PFSK-1 (cell line): ENCODE measurements around the gene ZNF366.

Experiments used
- FOXP2 ChIP-seq: optimal IDR thresholded peaks from 2 replicates; pipeline ENCODE3; 2011; ENCODE audit warnings: borderline replicate concordance, control low read depth, inconsistent platforms; ENCODE audit not compliant: insufficient read depth; ENCODE audit errors: extremely low read length, extremely low read depth
- POLR2AphosphoS5 ChIP-seq: IDR thresholded peaks from 2 replicates; pipeline ENCODE4 v1.6.1; 2012; ENCODE audit warnings: low read depth, mild to moderate bottlenecking, control low read depth, low read length, moderate library complexity
- REST ChIP-seq, 2 experiments: IDR thresholded peaks; 2 replicates each; pipeline versions ENCODE4 v1.6.1 to v1.8.0; 2011 to 2012; ENCODE audit warnings: low read depth in 2 of 2, low read length in 2 of 2, control low read depth in 1 of 2, inconsistent platforms in 1 of 2, mild to moderate bottlenecking in 1 of 2, moderate library complexity in 1 of 2; ENCODE audit not compliant: insufficient read depth in 1 of 2
- SIN3A ChIP-seq: IDR thresholded peaks from 2 replicates; pipeline ENCODE4 v1.6.1; 2012; ENCODE audit warnings: mild to moderate bottlenecking, low read length, moderate library complexity, borderline replicate concordance; ENCODE audit not compliant: insufficient read depth
- TAF1 ChIP-seq: IDR thresholded peaks from 2 replicates; pipeline ENCODE4 v1.6.1; 2012; ENCODE audit warnings: low read length, control low read depth, borderline replicate concordance; ENCODE audit not compliant: insufficient read depth

- TF ChIP-seq POLR2AphosphoS5 = no peak
- no peak for TF ChIP-seq REST (IDR thresholded peaks at IDR 0.05; ENCODE audit: insufficient read depth in 1 of 2, low read depth in 2 of 2, low read length in 2 of 2)
- no peak for TF ChIP-seq TAF1
- TF ChIP-seq SIN3A = no peak
- no peak for TF ChIP-seq FOXP2
Measured at GRCh38 chr5:72507907-72508238, 663 bp upstream of the ZNF366 start.
